ENCODE data around the gene PNLIPRP2. TPM values are rescaled to one million over a fixed set of nuclear protein-coding genes. Genes with fewer than 3 reads are reported as not detected.

PNLIPRP2 gene
- total RNA-seq, 1 experiment from 2014 or later, result 1.1 TPM

DNA sequence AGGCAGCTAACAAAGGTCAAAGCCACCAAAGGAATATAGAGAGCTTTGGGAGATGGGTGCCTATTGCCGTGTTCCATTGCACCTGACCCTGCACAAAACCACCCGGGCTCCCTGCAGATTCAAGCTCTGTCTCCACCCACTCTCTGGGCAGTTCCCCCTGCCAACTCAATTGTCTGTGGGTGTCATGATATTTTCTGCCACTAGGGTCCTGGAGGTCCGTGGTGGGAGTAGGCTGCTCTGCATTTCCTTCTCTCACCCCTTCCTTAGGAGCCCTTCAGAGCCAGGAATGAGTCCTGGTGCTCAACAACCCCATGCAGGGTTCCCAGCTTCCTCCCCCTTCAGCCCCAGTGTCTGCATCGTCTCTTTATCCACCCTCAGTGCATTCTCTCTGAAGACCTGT, 34.1 kb downstream of the PNLIPRP2 start:
- POLR2A ChIA-PET, result no interaction called here
- Histone ChIP-seq H3K79me2 (ENCODE audit: insufficient read depth, low read length) (no peaks in the 10 kb centered on the region), H3K27ac (ENCODE audit: low read depth, low read length) (no peak overlapping the region), H3K36me3 (ENCODE audit: control insufficient read depth in 1 of 2, insufficient read depth in 2 of 2, low read length in 2 of 2) (no peaks in the 10 kb centered on the region), H3K4me2 (ENCODE audit: low read length) (peak overlapping the region; percentile 8; the same call in 1 of the 2 replicates), H2AFZ (ENCODE audit: low read depth, low read length, poor library complexity, severe bottlenecking) (peak overlapping the region; percentile 17), H3K27me3 (ENCODE audit: insufficient read depth, low read length) (0 out of 2 replicates have a peak, but pooled peaks cover 12% of the 10 kb centered on the region), H3K4me1 (ENCODE audit: control insufficient read depth in 1 of 2, insufficient read depth in 2 of 2, low read length in 2 of 2) (no peaks in the 10 kb centered on the region), H3K9me3 (ENCODE audit: control insufficient read depth in 1 of 2, insufficient read depth in 1 of 2, low read depth in 1 of 2, low read length in 2 of 2) (no peaks in the 10 kb centered on the region), H4K20me1 (ENCODE audit: insufficient read depth) (no peaks in the 10 kb centered on the region), H3K9me2 (ENCODE audit: insufficient read depth) (no peaks in the 10 kb centered on the region), H3K4me3 (replicated peaks in 1 of 2; ENCODE audit: low read depth in 1 of 2, low read length in 2 of 2) (no peak overlapping the region), H3K9ac (ENCODE audit: low read length) (no peak overlapping the region)
- ATAC-seq, result peak; percentile 99
- DNase-seq (ENCODE audit: low read depth, low spot score), result peak; percentile 44
- intact Hi-C loops (cut with micrococcal nuclease), result no loop called here
- CTCF ChIA-PET, result interaction anchor here (0.7 to 1.3 kb wide), 3 partner anchors 27 to 520 kb away, joined by 3 to 4 read pairs (median 4); no protein-coding TSS in a partner anchor
- RAD21 ChIA-PET (ENCODE audit: low non-redundant PET in 1 of 2, low total read pairs in 2 of 2, uncharacterized antibody in 2 of 2, unreplicated experiment in 2 of 2), result no interaction called here
- TF ChIP-seq CEBPB (IDR thresholded peaks at IDR 0.05; ENCODE audit: low read depth), result no peak
- TF ChIP-seq, protein P1, sequence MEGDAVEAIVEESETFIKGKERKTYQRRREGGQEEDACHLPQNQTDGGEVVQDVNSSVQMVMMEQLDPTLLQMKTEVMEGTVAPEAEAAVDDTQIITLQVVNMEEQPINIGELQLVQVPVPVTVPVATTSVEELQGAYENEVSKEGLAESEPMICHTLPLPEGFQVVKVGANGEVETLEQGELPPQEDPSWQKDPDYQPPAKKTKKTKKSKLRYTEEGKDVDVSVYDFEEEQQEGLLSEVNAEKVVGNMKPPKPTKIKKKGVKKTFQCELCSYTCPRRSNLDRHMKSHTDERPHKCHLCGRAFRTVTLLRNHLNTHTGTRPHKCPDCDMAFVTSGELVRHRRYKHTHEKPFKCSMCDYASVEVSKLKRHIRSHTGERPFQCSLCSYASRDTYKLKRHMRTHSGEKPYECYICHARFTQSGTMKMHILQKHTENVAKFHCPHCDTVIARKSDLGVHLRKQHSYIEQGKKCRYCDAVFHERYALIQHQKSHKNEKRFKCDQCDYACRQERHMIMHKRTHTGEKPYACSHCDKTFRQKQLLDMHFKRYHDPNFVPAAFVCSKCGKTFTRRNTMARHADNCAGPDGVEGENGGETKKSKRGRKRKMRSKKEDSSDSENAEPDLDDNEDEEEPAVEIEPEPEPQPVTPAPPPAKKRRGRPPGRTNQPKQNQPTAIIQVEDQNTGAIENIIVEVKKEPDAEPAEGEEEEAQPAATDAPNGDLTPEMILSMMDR (IDR thresholded peaks at IDR 0.05 in 2 of 3, conservative IDR thresholded peaks at IDR 0.05 in 1 of 3; ENCODE audit: borderline replicate concordance in 1 of 3, insufficient read depth in 1 of 3, low read depth in 2 of 3, low read length in 2 of 3), result peak; percentile 16 to 73 (median 71); a peak in 4 of 6 replicates
- BruUV-seq (replicated peaks), result no TSS peak

DNA sequence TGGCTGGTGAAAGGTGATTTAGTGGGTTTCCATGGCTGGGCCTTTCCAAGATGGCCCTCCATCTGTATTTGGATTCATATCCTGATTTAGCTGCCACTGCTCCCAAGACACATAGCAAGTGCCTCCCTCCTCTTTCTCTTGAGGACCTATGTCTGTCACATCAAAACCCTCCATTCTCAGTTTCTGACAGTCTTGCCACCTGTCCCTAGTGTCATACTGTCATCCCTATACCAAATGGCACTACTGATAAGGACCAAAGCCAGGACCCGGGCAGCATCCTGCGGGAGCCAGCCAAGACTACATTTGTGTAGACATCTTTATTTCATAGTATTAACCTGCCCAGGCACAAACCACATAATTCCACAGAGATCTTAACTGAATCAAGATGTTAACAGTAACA, 34.8 kb downstream of the PNLIPRP2 start:
- BruUV-seq (replicated peaks), result no TSS peak
- Histone ChIP-seq H3K36me3 (ENCODE audit: control insufficient read depth in 1 of 2, insufficient read depth in 2 of 2, low read length in 2 of 2) (no peaks in the 10 kb centered on the region), H3K27ac (ENCODE audit: low read depth, low read length) (no peak overlapping the region), H3K9me2 (ENCODE audit: insufficient read depth) (no peaks in the 10 kb centered on the region), H3K4me1 (ENCODE audit: control insufficient read depth in 1 of 2, insufficient read depth in 2 of 2, low read length in 2 of 2) (no peaks in the 10 kb centered on the region), H3K79me2 (ENCODE audit: insufficient read depth, low read length) (no peaks in the 10 kb centered on the region), H3K4me3 (replicated peaks in 1 of 2; ENCODE audit: low read depth in 1 of 2, low read length in 2 of 2) (no peak overlapping the region), H4K20me1 (ENCODE audit: insufficient read depth) (no peaks in the 10 kb centered on the region), H3K9me3 (ENCODE audit: control insufficient read depth in 1 of 2, insufficient read depth in 1 of 2, low read depth in 1 of 2, low read length in 2 of 2) (no peaks in the 10 kb centered on the region), H3K27me3 (ENCODE audit: insufficient read depth, low read length) (0 out of 2 replicates have a peak, but pooled peaks cover 12% of the 10 kb centered on the region), H2AFZ (ENCODE audit: low read depth, low read length, poor library complexity, severe bottlenecking) (peak overlapping the region; percentile 17), H3K9ac (ENCODE audit: low read length) (no peak overlapping the region), H3K4me2 (ENCODE audit: low read length) (no peak overlapping the region)
- TF ChIP-seq YY1 (IDR thresholded peaks at IDR 0.05; ENCODE audit: extremely low read depth, insufficient replicate concordance, low read depth, low read length), result no peak
- no peak for TF ChIP-seq ELF1 (IDR thresholded peaks at IDR 0.05; ENCODE audit: borderline replicate concordance, low read depth)
- TF ChIP-seq RAD21 (IDR thresholded peaks at IDR 0.05; ENCODE audit: low read depth), result no peak
- TF ChIP-seq EGR1 (IDR thresholded peaks at IDR 0.05; ENCODE audit: low read depth), result no peak
- no peak for TF ChIP-seq TCF7L2 (IDR thresholded peaks at IDR 0.05; ENCODE audit: borderline replicate concordance, extremely low read depth, insufficient read depth, insufficient read length)
- no peak for TF ChIP-seq SRF (IDR thresholded peaks at IDR 0.05; ENCODE audit: low read depth)
- intact Hi-C loops (cut with micrococcal nuclease), result no loop called here
- ChIA-PET RAD21 (ENCODE audit: low non-redundant PET in 1 of 2, low total read pairs in 2 of 2, uncharacterized antibody in 2 of 2, unreplicated experiment in 2 of 2) (no interaction called here), CTCF (no interaction called here), POLR2A (no interaction called here)
- DNase-seq (ENCODE audit: low read depth, low spot score), result no peak
- ATAC-seq, result no peak

Measured in HCT116 (cell line).